NCI-H1092 treated with DMSO at 0.1 percent for 48 hours (cell line): ENCODE measurements around the gene ERCC5.

Experiments used
- DNase-seq: peaks from one replicate; lab custom pipeline; 2025; lab: John Stamatoyannopoulos, UW

ERCC5 gene

GRCh38 chr13:102845630-102846260 lies at the start of gene ERCC5:
Gene ERCC5, plus strand, starts transcription at chr13:102846032. Its CDS starts 235 bp downstream, at chr13:102846267.
- peak; percentile 95 for DNase-seq

- peak; percentile 93 for DNase-seq
Measured at GRCh38 chr13:102798581-102799425, 47.0 kb upstream of the ERCC5 start, which contains the start of the genes BIVM and POGLUT2. Gene BIVM, plus strand, starts transcription at chr13:102799119. Its CDS starts 8,149 bp downstream, at chr13:102807268. Gene POGLUT2, minus strand, starts transcription at chr13:102798976. Its CDS starts 306 bp downstream, at chr13:102798670.

GRCh38 chr13:102799426-102800144 lies 46.2 kb upstream of the ERCC5 start:
- DNase-seq: peak; percentile 78

GRCh38 chr13:102800145-102801041 lies 45.4 kb upstream of the ERCC5 start:
- peak; percentile 82 for DNase-seq

- DNase-seq: no peak
Measured at GRCh38 chr13:102805680-102806079, 40.2 kb upstream of the ERCC5 start.

GRCh38 chr13:102807699-102808098 lies 38.1 kb upstream of the ERCC5 start:
- no peak for DNase-seq

- no peak for DNase-seq
Measured at GRCh38 chr13:102812611-102813287, 33.1 kb upstream of the ERCC5 start.

GRCh38 chr13:102814025-102814607 lies 31.7 kb upstream of the ERCC5 start:
- no peak for DNase-seq

GRCh38 chr13:102814793-102815192 lies 31.0 kb upstream of the ERCC5 start:
- DNase-seq: no peak

GRCh38 chr13:102815788-102816187 lies 30.0 kb upstream of the ERCC5 start:
- no peak for DNase-seq

- DNase-seq: no peak
Measured at GRCh38 chr13:102816708-102817107, 29.1 kb upstream of the ERCC5 start.

GRCh38 chr13:102817241-102817640 lies 28.6 kb upstream of the ERCC5 start:
- DNase-seq: no peak

- DNase-seq: no peak
Measured at GRCh38 chr13:102817907-102818306, 27.9 kb upstream of the ERCC5 start.

GRCh38 chr13:102825400-102825799 lies 20.4 kb upstream of the ERCC5 start:
- DNase-seq: no peak

- no peak for DNase-seq
Measured at GRCh38 chr13:102825921-102826706, 19.7 kb upstream of the ERCC5 start.

GRCh38 chr13:102830646-102831045 lies 15.2 kb upstream of the ERCC5 start:
- DNase-seq: no peak

- DNase-seq: no peak
Measured at GRCh38 chr13:102836471-102836870, 9.4 kb upstream of the ERCC5 start.

- DNase-seq: no peak
Measured at GRCh38 chr13:102838273-102838672, 7.6 kb upstream of the ERCC5 start.

GRCh38 chr13:102838982-102839381 lies 6.8 kb upstream of the ERCC5 start:
- no peak for DNase-seq

- no peak for DNase-seq
Measured at GRCh38 chr13:102839462-102839861, 6.4 kb upstream of the ERCC5 start.
